Choroid plexus epithelial cell (primary cell): ENCODE data around the gene VARS2.
A peak's percentile ranks its signal among the peaks of the same experiment; 100 is the strongest.

Experiments
- DNase-seq: peaks from one replicate; pipeline ENCODE4 v3.0.0-alpha.2; 2010; ENCODE audit warnings: low read depth
- H3K4me3 ChIP-seq: 2 replicates; pipeline ENCODE4 v1.5.1; 2011; ENCODE audit warnings: low read depth, mild to moderate bottlenecking, control low read depth, low read length, moderate library complexity
- CTCF ChIP-seq: conservative IDR thresholded peaks from 2 replicates; pipeline ENCODE4 v1.5.1; 2011; ENCODE audit warnings: low read depth, mild to moderate bottlenecking, control low read depth, inconsistent platforms, low read length, moderate library complexity

Gene VARS2

GRCh38 chr6:30875244-30876038, 38.6 kb upstream of the VARS2 start:
- no peak for DNase-seq
- H3K4me3 ChIP-seq = no peak overlapping the region
- no peak for TF ChIP-seq CTCF

- TF ChIP-seq CTCF = no peak
- no peak overlapping the region for H3K4me3 ChIP-seq
- DNase-seq = peak; percentile 86
Observed at GRCh38 chr6:30876039-30876730, 37.9 kb upstream of the VARS2 start.

GRCh38 chr6:30877419-30878262, 36.4 kb upstream of the VARS2 start:
- TF ChIP-seq CTCF = peak; percentile 94
- peak; percentile 94 for DNase-seq
- H3K4me3 ChIP-seq = peak overlapping the region; percentile 43

GRCh38 chr6:30879684-30880427, 34.2 kb upstream of the VARS2 start:
- DNase-seq = peak; percentile 31
- H3K4me3 ChIP-seq = no peak overlapping the region
- TF ChIP-seq CTCF = no peak

GRCh38 chr6:30880698-30881252, 33.3 kb upstream of the VARS2 start:
- TF ChIP-seq CTCF = no peak
- no peak overlapping the region for H3K4me3 ChIP-seq
- no peak for DNase-seq
